T-helper 2 cell treated with Interferon-gamma antibody and Interleukin-4, amounts not matched to agents 5 μg/mL and 100 μg/mL, for 36 hours (primary cell): ENCODE results near the gene VIPR1.

Experiments
- DNase-seq: peaks from one replicate; pipeline ENCODE4 v3.0.0; 2021; ENCODE audit warnings: low spot score
- H3K27ac Mint-ChIP-seq: one replicate; pipeline ENCODE4 v1.8.0; 2021; ENCODE audit warnings: mild to moderate bottlenecking, mixed read lengths
- H3K27me3 Mint-ChIP-seq: one replicate; pipeline ENCODE4 v1.8.0; 2021; ENCODE audit warnings: low read depth, mixed read lengths
- H3K36me3 Mint-ChIP-seq: one replicate; pipeline ENCODE4 v1.8.0; 2021; ENCODE audit warnings: low read depth, mixed read lengths
- H3K4me1 Mint-ChIP-seq: one replicate; pipeline ENCODE4 v1.8.0; 2021; ENCODE audit warnings: low read depth, mixed read lengths
- H3K4me3 Mint-ChIP-seq: one replicate; pipeline ENCODE4 v1.8.0; 2022; ENCODE audit warnings: mild to moderate bottlenecking, moderate library complexity, mixed read lengths
- H3K9me3 Mint-ChIP-seq: one replicate; pipeline ENCODE4 v1.8.0; 2021; ENCODE audit warnings: mixed read lengths

The VIPR1 gene

DNA sequence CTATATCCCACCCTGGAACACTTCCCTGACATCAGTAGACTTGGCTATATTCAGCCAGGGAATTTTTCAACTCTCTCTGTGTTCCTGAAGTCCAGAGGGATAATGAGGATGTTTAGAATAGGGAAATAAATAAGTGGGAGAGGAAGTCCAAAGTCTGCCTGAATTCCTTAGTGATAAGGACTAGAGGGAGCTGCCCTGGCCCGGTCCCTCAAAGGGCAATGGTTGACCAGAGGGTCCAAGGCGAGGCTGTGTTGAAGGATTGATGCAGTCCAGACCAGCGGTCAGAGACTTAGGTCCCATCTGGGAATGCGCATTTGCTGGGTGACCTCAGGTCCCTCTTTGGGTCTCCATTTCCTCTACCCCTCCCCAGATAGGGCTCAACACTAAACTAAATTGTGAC lies 7.9 kb downstream of the VIPR1 start:
- Mint-ChIP-seq H3K36me3 (no peaks in the 10 kb centered on the region), H3K27me3 (peaks cover 3% of the 10 kb centered on the region), H3K27ac (no peak overlapping the region), H3K9me3 (no peaks in the 10 kb centered on the region), H3K4me1 (peaks cover 17% of the 10 kb centered on the region), H3K4me3 (no peak overlapping the region)
- DNase-seq, result no peak

DNA sequence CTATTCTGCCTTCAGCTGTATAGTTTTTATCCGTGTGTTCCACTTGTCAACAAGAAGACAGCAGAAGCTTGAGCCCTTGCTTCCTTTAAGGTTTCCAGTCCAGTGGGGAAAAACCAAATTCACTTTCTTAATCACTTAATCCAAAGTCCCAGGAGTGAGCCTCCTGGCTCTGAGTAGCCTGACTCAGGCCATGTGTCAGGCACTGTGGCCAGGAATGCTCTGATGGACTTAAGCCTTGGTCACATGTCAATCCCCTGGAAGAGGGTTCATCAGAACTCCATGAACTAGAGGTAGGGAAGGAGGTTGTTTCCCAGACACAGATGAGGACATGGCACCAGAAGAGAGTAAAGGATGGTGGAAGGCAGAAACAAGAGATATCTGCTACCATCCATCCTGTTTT lies 8.8 kb downstream of the VIPR1 start:
- Mint-ChIP-seq H3K36me3 (no peaks in the 10 kb centered on the region), H3K27me3 (peaks cover 3% of the 10 kb centered on the region), H3K4me1 (peaks cover 17% of the 10 kb centered on the region), H3K4me3 (no peak overlapping the region), H3K9me3 (no peaks in the 10 kb centered on the region), H3K27ac (no peak overlapping the region)
- DNase-seq, result no peak

DNA sequence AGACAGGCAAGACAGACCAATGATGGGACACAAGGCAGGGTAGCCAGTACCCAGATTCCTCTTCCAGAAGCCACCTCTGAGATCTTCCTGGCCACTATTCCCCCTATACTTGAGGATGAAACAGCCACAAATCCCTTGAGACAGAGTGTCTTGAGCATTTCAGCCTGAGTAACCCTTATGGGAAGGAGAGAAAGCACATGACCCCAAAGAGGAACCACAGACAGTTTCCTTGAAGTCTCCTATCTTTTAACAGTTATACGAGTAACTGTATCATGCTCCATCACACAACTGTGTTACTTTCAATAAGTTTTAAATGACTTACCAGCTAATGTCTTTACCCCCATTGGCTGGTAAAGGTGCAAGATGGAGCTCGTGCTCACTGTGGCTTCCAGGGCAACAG lies 9.3 kb downstream of the VIPR1 start:
- H3K9me3 Mint-ChIP-seq, result no peaks in the 10 kb centered on the region
- no peaks in the 10 kb centered on the region for H3K36me3 Mint-ChIP-seq
- H3K27me3 Mint-ChIP-seq, result peaks cover 3% of the 10 kb centered on the region
- peaks cover 17% of the 10 kb centered on the region for H3K4me1 Mint-ChIP-seq
- no peak overlapping the region for H3K4me3 Mint-ChIP-seq
- H3K27ac Mint-ChIP-seq, result no peak overlapping the region
- no peak for DNase-seq

DNA sequence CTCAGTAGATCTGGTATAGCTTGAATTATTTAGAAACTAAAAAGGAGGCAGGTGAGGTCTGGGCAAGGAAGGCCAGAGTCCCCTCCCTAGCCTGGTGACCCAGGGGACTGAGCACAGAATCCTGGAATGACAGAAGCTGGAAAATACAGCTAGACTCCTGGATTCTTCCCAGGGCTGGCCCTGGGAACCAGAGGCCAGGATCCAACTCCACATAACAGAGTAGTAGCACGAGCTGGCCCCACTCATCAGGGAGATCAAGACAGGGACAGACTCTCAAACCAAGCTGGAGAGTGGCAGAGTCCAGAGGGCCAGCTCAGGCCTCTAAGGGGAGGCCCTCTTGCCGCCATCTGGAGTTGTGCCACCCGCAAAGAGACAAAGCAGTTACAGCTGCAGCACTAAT lies 10.7 kb downstream of the VIPR1 start:
- no peaks in the 10 kb centered on the region for H3K36me3 Mint-ChIP-seq
- H3K27me3 Mint-ChIP-seq, result peaks cover 3% of the 10 kb centered on the region
- no peaks in the 10 kb centered on the region for H3K9me3 Mint-ChIP-seq
- no peak overlapping the region for H3K27ac Mint-ChIP-seq
- DNase-seq, result no peak
- H3K4me1 Mint-ChIP-seq, result peaks cover 8% of the 10 kb centered on the region
- no peak overlapping the region for H3K4me3 Mint-ChIP-seq

DNA sequence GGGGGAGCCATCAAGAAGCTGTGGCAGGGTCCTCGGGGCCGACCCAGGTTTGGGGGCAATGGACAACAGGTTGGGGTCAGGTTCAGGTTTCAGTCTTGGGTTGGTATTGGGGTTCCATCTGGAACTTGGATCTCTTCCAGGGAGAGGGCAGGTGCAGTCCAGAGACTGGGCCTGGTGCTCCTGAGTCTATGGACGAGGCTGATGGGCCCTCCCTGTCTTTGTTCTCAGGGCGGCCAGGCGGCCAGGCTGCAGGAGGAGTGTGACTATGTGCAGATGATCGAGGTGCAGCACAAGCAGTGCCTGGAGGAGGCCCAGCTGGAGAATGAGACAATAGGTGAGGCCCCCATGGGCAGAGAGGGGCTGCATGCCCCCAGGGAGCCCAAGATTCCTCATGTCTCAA lies 11.1 kb downstream of the VIPR1 start:
- H3K27ac Mint-ChIP-seq, result no peak overlapping the region
- H3K4me3 Mint-ChIP-seq, result no peak overlapping the region
- no peaks in the 10 kb centered on the region for H3K9me3 Mint-ChIP-seq

DNA sequence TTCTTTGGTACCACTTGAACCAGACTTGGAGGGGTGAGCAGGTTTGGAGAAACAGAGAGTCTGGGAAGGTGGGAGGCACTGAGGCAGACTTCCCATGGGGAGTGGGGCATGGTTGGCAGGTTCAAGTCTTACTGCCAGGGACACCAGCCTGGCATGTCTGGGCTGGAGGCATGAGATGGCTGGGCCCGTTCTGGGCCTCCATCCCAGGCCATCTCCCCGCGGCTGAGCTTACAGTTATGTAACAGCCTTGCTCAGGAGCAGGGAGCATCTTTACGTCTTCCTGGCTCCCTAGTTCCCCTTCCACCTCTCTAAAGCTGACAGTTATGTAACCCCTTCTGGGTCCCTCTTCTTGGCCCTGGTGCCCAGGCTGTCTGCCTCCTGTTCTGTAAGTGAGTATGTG lies 12.4 kb downstream of the VIPR1 start:
- no peaks in the 10 kb centered on the region for H3K27me3 Mint-ChIP-seq
- no peaks in the 10 kb centered on the region for H3K9me3 Mint-ChIP-seq
- H3K4me1 Mint-ChIP-seq, result peaks cover 10% of the 10 kb centered on the region
- H3K36me3 Mint-ChIP-seq, result no peaks in the 10 kb centered on the region
- no peak overlapping the region for H3K27ac Mint-ChIP-seq
- H3K4me3 Mint-ChIP-seq, result no peak overlapping the region
- no peak for DNase-seq

More for the DNA sequence above, 11.1 kb downstream of the VIPR1 start:
- Mint-ChIP-seq H3K4me1 (peaks cover 8% of the 10 kb centered on the region), H3K36me3 (no peaks in the 10 kb centered on the region), H3K27me3 (peaks cover 3% of the 10 kb centered on the region)
- no peak for DNase-seq

GRCh38 chr3:42515391-42515916 lies 13.0 kb downstream of the VIPR1 start:
- H3K9me3 Mint-ChIP-seq, result no peaks in the 10 kb centered on the region
- H3K36me3 Mint-ChIP-seq, result no peaks in the 10 kb centered on the region
- H3K27me3 Mint-ChIP-seq, result no peaks in the 10 kb centered on the region
- peaks cover 15% of the 10 kb centered on the region for H3K4me1 Mint-ChIP-seq
- H3K27ac Mint-ChIP-seq, result no peak overlapping the region
- DNase-seq, result no peak
- H3K4me3 Mint-ChIP-seq, result no peak overlapping the region

- Mint-ChIP-seq H3K4me3 (no peak overlapping the region), H3K27me3 (no peaks in the 10 kb centered on the region), H3K36me3 (no peaks in the 10 kb centered on the region), H3K27ac (no peak overlapping the region), H3K9me3 (no peaks in the 10 kb centered on the region), H3K4me1 (peaks cover 17% of the 10 kb centered on the region)
- no peak for DNase-seq
Observed at GRCh38 chr3:42515976-42516375, 13.5 kb downstream of the VIPR1 start.

GRCh38 chr3:42516443-42516842 lies 14.0 kb downstream of the VIPR1 start:
- Mint-ChIP-seq H3K9me3 (no peaks in the 10 kb centered on the region), H3K4me1 (peaks cover 14% of the 10 kb centered on the region), H3K27ac (no peak overlapping the region), H3K27me3 (no peaks in the 10 kb centered on the region), H3K4me3 (no peak overlapping the region), H3K36me3 (no peaks in the 10 kb centered on the region)
- DNase-seq, result no peak

GRCh38 chr3:42517117-42517516 lies 14.7 kb downstream of the VIPR1 start:
- H3K36me3 Mint-ChIP-seq, result no peaks in the 10 kb centered on the region
- no peak for DNase-seq
- H3K27me3 Mint-ChIP-seq, result no peaks in the 10 kb centered on the region
- H3K4me3 Mint-ChIP-seq, result no peak overlapping the region
- H3K27ac Mint-ChIP-seq, result no peak overlapping the region
- no peaks in the 10 kb centered on the region for H3K9me3 Mint-ChIP-seq
- H3K4me1 Mint-ChIP-seq, result peaks cover 9% of the 10 kb centered on the region

DNA sequence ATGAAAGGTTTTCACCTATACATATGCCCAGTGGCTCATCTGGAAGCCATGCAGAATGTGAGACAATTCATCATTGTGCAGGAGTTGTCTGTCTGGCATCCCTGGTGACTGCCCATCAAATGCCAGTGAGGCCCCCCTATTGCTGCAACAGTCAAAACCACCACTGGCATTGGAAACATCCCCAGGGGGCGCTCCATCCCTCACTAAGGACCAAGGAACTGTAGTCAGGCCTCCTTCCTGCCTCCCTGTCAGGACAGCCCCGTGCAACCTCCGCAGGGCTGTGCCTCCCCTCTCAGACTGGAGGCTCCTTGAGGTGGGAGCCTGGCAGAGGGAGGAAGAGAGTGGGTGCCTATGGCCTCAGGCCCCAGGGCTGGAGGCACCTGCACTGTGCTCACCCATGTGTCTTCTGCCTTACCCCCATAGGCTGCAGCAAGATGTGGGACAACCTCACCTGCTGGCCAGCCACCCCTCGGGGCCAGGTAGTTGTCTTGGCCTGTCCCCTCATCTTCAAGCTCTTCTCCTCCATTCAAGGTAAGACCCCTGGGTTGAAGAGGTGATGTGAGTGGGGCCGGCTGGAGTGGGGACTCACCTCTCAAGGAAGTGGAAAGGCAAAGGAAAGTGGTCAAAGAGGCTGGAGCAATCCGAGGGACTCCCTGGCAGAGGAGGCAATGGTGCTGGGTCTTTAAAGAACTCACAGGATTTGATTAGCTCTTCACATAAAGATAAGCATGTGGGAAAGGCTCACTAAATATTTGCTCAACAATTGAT lies 16.5 kb downstream of the VIPR1 start:
- no peak for DNase-seq
- Mint-ChIP-seq H3K36me3 (no peaks in the 10 kb centered on the region), H3K9me3 (no peaks in the 10 kb centered on the region), H3K4me3 (no peak overlapping the region), H3K27ac (no peak overlapping the region), H3K4me1 (peaks cover 9% of the 10 kb centered on the region), H3K27me3 (no peaks in the 10 kb centered on the region)

- no peaks in the 10 kb centered on the region for H3K9me3 Mint-ChIP-seq
- H3K4me3 Mint-ChIP-seq, result no peak overlapping the region
- no peak for DNase-seq
- H3K27ac Mint-ChIP-seq, result no peak overlapping the region
- H3K4me1 Mint-ChIP-seq, result peaks cover 9% of the 10 kb centered on the region
- H3K27me3 Mint-ChIP-seq, result no peaks in the 10 kb centered on the region
- no peaks in the 10 kb centered on the region for H3K36me3 Mint-ChIP-seq
Observed at GRCh38 chr3:42519568-42519962, 17.1 kb downstream of the VIPR1 start.

DNA sequence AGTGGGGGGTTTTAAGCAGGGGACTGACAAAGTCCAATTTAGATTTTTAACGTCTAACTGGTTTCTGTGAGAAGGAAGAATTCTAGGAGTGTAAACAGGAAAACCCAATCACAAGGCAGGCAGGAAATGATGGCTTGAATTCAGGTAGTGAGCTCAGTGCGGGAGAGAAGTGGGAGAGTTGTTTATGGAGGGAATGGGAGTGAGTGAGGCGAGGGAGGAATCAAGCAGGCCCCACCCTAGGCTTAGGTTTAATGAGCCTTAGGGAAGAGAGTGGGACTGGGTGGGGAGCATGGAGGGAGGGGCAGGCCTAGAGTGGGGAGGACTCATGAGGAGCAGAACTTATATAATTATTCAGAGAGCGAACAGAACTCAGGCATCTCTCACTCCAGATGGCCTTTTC lies 17.9 kb downstream of the VIPR1 start:
- peaks cover 9% of the 10 kb centered on the region for H3K4me1 Mint-ChIP-seq
- no peaks in the 10 kb centered on the region for H3K27me3 Mint-ChIP-seq
- no peaks in the 10 kb centered on the region for H3K9me3 Mint-ChIP-seq
- no peak overlapping the region for H3K27ac Mint-ChIP-seq
- no peak overlapping the region for H3K4me3 Mint-ChIP-seq
- no peaks in the 10 kb centered on the region for H3K36me3 Mint-ChIP-seq
- DNase-seq, result no peak

- Mint-ChIP-seq H3K4me1 (peaks cover 9% of the 10 kb centered on the region), H3K9me3 (no peaks in the 10 kb centered on the region), H3K27me3 (no peaks in the 10 kb centered on the region), H3K4me3 (no peak overlapping the region), H3K36me3 (no peaks in the 10 kb centered on the region), H3K27ac (no peak overlapping the region)
- DNase-seq, result no peak
Observed at GRCh38 chr3:42520906-42521305, 18.5 kb downstream of the VIPR1 start.

DNA sequence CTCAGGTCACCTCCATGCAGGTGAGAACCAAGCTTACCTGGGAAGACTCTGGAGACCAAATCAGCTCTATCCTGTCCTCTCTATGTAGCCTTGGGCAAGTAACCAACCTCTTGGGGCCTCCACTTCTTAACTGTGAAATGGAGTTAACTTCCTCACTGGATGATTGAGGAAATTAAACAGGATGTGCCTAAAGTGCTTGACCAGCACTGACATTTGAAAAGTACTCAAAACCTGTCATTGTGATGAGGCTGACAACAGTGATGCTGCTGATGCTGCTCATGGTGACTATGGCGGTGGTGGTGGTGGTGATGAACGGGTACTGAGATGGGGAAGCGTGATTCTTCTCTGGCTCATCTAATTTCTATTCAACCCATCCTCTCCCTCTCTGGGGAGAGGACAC lies 22.3 kb downstream of the VIPR1 start:
- H3K9me3 Mint-ChIP-seq, result no peaks in the 10 kb centered on the region
- H3K27me3 Mint-ChIP-seq, result no peaks in the 10 kb centered on the region
- peaks cover 30% of the 10 kb centered on the region for H3K4me1 Mint-ChIP-seq
- no peak overlapping the region for H3K27ac Mint-ChIP-seq
- no peak overlapping the region for H3K4me3 Mint-ChIP-seq
- H3K36me3 Mint-ChIP-seq, result no peaks in the 10 kb centered on the region
- no peak for DNase-seq
